Neural cell (in vitro differentiated cells): ENCODE data around the gene NR2F1-AS1.

ENCODE experiments used
- CTCF ChIP-seq: fragments of 450-650 bp; IDR thresholded peaks from 2 replicates; pipeline ENCODE4 v1.5.1; 2014; ENCODE audit warnings: antibody characterized with exemption, mild to moderate bottlenecking, moderate library complexity; ENCODE audit not compliant: poor library complexity, severe bottlenecking
- RAD21 ChIP-seq: fragments of 450-650 bp; conservative IDR thresholded peaks from 2 replicates; pipeline ENCODE4 v1.6.1; 2014; ENCODE audit warnings: antibody characterized with exemption, mild to moderate bottlenecking, moderate library complexity
- TAF1 ChIP-seq: IDR thresholded peaks from 2 replicates; pipeline ENCODE4 v1.6.1; 2012; ENCODE audit warnings: low read depth
- TF ChIP-seq, protein P1 (sequence below): IDR thresholded peaks from 2 replicates; pipeline ENCODE4 v1.6.1; 2012; ENCODE audit warnings: borderline replicate concordance

GRCh38 chr5:93460286-93460685, 120.7 kb downstream of the NR2F1-AS1 start:
- TF ChIP-seq TAF1 (no peak), CTCF (no peak), RAD21 (no peak)
- TF ChIP-seq, protein P1, sequence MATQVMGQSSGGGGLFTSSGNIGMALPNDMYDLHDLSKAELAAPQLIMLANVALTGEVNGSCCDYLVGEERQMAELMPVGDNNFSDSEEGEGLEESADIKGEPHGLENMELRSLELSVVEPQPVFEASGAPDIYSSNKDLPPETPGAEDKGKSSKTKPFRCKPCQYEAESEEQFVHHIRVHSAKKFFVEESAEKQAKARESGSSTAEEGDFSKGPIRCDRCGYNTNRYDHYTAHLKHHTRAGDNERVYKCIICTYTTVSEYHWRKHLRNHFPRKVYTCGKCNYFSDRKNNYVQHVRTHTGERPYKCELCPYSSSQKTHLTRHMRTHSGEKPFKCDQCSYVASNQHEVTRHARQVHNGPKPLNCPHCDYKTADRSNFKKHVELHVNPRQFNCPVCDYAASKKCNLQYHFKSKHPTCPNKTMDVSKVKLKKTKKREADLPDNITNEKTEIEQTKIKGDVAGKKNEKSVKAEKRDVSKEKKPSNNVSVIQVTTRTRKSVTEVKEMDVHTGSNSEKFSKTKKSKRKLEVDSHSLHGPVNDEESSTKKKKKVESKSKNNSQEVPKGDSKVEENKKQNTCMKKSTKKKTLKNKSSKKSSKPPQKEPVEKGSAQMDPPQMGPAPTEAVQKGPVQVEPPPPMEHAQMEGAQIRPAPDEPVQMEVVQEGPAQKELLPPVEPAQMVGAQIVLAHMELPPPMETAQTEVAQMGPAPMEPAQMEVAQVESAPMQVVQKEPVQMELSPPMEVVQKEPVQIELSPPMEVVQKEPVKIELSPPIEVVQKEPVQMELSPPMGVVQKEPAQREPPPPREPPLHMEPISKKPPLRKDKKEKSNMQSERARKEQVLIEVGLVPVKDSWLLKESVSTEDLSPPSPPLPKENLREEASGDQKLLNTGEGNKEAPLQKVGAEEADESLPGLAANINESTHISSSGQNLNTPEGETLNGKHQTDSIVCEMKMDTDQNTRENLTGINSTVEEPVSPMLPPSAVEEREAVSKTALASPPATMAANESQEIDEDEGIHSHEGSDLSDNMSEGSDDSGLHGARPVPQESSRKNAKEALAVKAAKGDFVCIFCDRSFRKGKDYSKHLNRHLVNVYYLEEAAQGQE = no peak
